GM18951 (cell line): ENCODE measurements around the gene C12orf60.

ENCODE experiments used
- POLR2A ChIP-seq: IDR thresholded peaks from 4 replicates; pipeline ENCODE4 v1.6.1; 2011; ENCODE audit warnings: mild to moderate bottlenecking; ENCODE audit not compliant: insufficient read length, insufficient read depth; ENCODE audit errors: extremely low read depth
- in situ Hi-C: fragments of 300-500 bp; cut with MboI; formaldehyde crosslinking; loops from one replicate; pipeline ENCODE4 v1.12.0; 2022; ENCODE audit warnings: low sequenced_read_pairs, mixed read lengths, inconsistent platforms; ENCODE audit not compliant: unreplicated experiment

The C12orf60 gene

GRCh38 chr12:14834509-14834908, 31.0 kb downstream of the C12orf60 start:
- TF ChIP-seq POLR2A: no peak
- in situ Hi-C loops: no loop called here

- no peak for TF ChIP-seq POLR2A
- in situ Hi-C loops: no loop called here
These were observed 33.1 kb downstream of the C12orf60 start for GRCh38 chr12:14836336-14837210.

- in situ Hi-C loops: no loop called here
- no peak for TF ChIP-seq POLR2A
These were observed 35.8 kb downstream of the C12orf60 start for GRCh38 chr12:14839262-14839661.

GRCh38 chr12:14840616-14841015, 37.1 kb downstream of the C12orf60 start:
- in situ Hi-C loops: no loop called here
- no peak for TF ChIP-seq POLR2A

GRCh38 chr12:14841761-14842160, 38.3 kb downstream of the C12orf60 start:
- in situ Hi-C loops: no loop called here

GRCh38 chr12:14842315-14842714, 38.8 kb downstream of the C12orf60 start:
- in situ Hi-C loops: no loop called here
- no peak for TF ChIP-seq POLR2A

More at GRCh38 chr12:14841761-14842160, 38.3 kb downstream of the C12orf60 start:
- no peak for TF ChIP-seq POLR2A

GRCh38 chr12:14843425-14843887, 40.0 kb downstream of the C12orf60 start, which contains the start of gene ART4:
TSS of gene ART4 (minus strand) at chr12:14843526. CDS start at chr12:14843113, 413 bp downstream.
- TF ChIP-seq POLR2A: no peak
- in situ Hi-C loops: no loop called here

GRCh38 chr12:14844401-14844800, 40.9 kb downstream of the C12orf60 start:
- TF ChIP-seq POLR2A: no peak
- in situ Hi-C loops: no loop called here

- in situ Hi-C loops: loop anchor here (5.0 kb wide), 1 partner anchor 142 kb away; no protein-coding TSS in a partner anchor
These were observed 41.9 kb downstream of the C12orf60 start for GRCh38 chr12:14845350-14845750.

GRCh38 chr12:14846042-14846587, 42.6 kb downstream of the C12orf60 start:
- TF ChIP-seq POLR2A: no peak
- in situ Hi-C loops: loop anchor here (5.0 kb wide), 1 partner anchor 141 kb away; no protein-coding TSS in a partner anchor

More at GRCh38 chr12:14845350-14845750, 41.9 kb downstream of the C12orf60 start:
- no peak for TF ChIP-seq POLR2A

- TF ChIP-seq POLR2A: no peak
- in situ Hi-C loops: loop anchor here (5.0 kb wide), 1 partner anchor 140 kb away; no protein-coding TSS in a partner anchor
These were observed 43.6 kb downstream of the C12orf60 start for GRCh38 chr12:14846876-14847580.

GRCh38 chr12:14849661-14850060, 46.2 kb downstream of the C12orf60 start:
- in situ Hi-C loops: loop anchor here (5.0 kb wide), 1 partner anchor 138 kb away; no protein-coding TSS in a partner anchor
- TF ChIP-seq POLR2A: no peak
